ENCODE data around the gene KRTAP3-1. TPM values are rescaled to one million over a fixed set of nuclear protein-coding genes. Genes with fewer than 3 reads are reported as not detected.

The KRTAP3-1 gene
- total and polyA plus RNA-seq, 9 of the 15 experiments (the other 6 are each of a cell fraction or from before 2014, with no cell fraction given) = not detected

- in situ Hi-C loops (cut with MboI) (no loop called here), intact Hi-C loops (cut with micrococcal nuclease) (no loop called here)
- no peak for TF ChIP-seq GTF2F1 (IDR thresholded peaks at IDR 0.05; ENCODE audit: low read depth, low read length)
- no peak for TF ChIP-seq PPARD (CRISPR knock-in tag; IDR thresholded peaks at IDR 0.05)
- TF ChIP-seq NR2C1 (IDR thresholded peaks at IDR 0.05) = no peak
- TF ChIP-seq NR2C1 (tag; IDR thresholded peaks at IDR 0.05) = no peak
- TF ChIP-seq KLF1 (tag; IDR thresholded peaks at IDR 0.05) = no peak
- TF ChIP-seq SMAD2 (IDR thresholded peaks at IDR 0.05; ENCODE audit: low read depth, low read length) = no peak
- TF ChIP-seq ZNF589 (CRISPR knock-in tag; IDR thresholded peaks at IDR 0.05; ENCODE audit: low read depth) = no peak
- TF ChIP-seq, protein P1, sequence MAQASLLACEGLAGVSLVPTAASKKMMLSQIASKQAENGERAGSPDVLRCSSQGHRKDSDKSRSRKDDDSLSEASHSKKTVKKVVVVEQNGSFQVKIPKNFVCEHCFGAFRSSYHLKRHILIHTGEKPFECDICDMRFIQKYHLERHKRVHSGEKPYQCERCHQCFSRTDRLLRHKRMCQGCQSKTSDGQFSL (CRISPR knock-in tag; IDR thresholded peaks at IDR 0.05) = no peak
- TF ChIP-seq, protein P1 (tag; IDR thresholded peaks at IDR 0.05) = no peak
- no peak for TF ChIP-seq PHB2 (IDR thresholded peaks at IDR 0.05; ENCODE audit: low read depth)
- TF ChIP-seq ZNF212 (CRISPR knock-in tag; IDR thresholded peaks at IDR 0.05) = no peak
- no peak for TF ChIP-seq RERE (CRISPR knock-in tag; IDR thresholded peaks at IDR 0.05; ENCODE audit: borderline replicate concordance)
- no peak for TF ChIP-seq SNIP1 (IDR thresholded peaks at IDR 0.05; ENCODE audit: low read depth)
- no peak for TF ChIP-seq ARID3A (IDR thresholded peaks at IDR 0.05; ENCODE audit: borderline replicate concordance, low read depth, low read length)
- TF ChIP-seq ZNF12 (CRISPR knock-in tag; IDR thresholded peaks at IDR 0.05) = no peak
- no peak for TF ChIP-seq NBN (IDR thresholded peaks at IDR 0.05; ENCODE audit: low read depth)
- 0% methylated on average over 3 of the region's 3 CpGs for WGBS (ENCODE audit: insufficient coverage, low coverage, missing lambda C conversion rate)
- no peak overlapping the region for H3K4me2 ChIP-seq (ENCODE audit: insufficient read depth, low read length)
- no peak overlapping the region for H3K27ac ChIP-seq (ENCODE audit: extremely low read depth, low read depth, low read length)
- no peak overlapping the region for H3K4me3 ChIP-seq
- no peaks in the 10 kb centered on the region for H3K36me3 ChIP-seq (ENCODE audit: control insufficient read depth, insufficient read depth, low read length)
- no TSS peak for BruUV-seq (replicated peaks)
- ChIA-PET POLR2A (no interaction called here), CTCF (ENCODE audit: low intra/inter-chr PET ratio) (no interaction called here)
- peaks cover 0 to 2% of the 10 kb centered on the region in 2 experiments; a peak in 1 of 5 replicates for H3K4me1 ChIP-seq (replicated peaks in 1 of 2; ENCODE audit: control insufficient read depth in 2 of 2, insufficient read depth in 2 of 2, low read length in 2 of 2)
- H3K79me2 ChIP-seq (ENCODE audit: control insufficient read depth, insufficient read depth, low read length) = no peaks in the 10 kb centered on the region
- FAIRE-seq = no peak
- no peak for DNase-seq (ENCODE audit: extremely low read depth in 1 of 4, low spot score in 3 of 4)
- H3K9ac ChIP-seq (ENCODE audit: insufficient read depth in 1 of 2, low read depth in 2 of 2, low read length in 2 of 2) = no peak overlapping the region
- no peak overlapping the region for H2AFZ ChIP-seq (ENCODE audit: low read depth, low read length)
- H4K20me1 ChIP-seq (replicated peaks; ENCODE audit: control insufficient read depth, insufficient read depth, low read length) = no peaks in the 10 kb centered on the region
- H3K9me3 ChIP-seq (replicated peaks; ENCODE audit: control insufficient read depth, insufficient read depth, low read depth, low read length) = no peaks in the 10 kb centered on the region
- peaks cover 0 to 10% of the 10 kb centered on the region in 2 experiments; a peak in 2 of 5 replicates for H3K27me3 ChIP-seq (ENCODE audit: control insufficient read depth in 2 of 2, insufficient read depth in 2 of 2, low read length in 2 of 2)
- H3K9me1 ChIP-seq (ENCODE audit: control insufficient read depth, insufficient read depth, low read length) = no peaks in the 10 kb centered on the region
- ATAC-seq = no peak
Observed at GRCh38 chr17:41024697-41025096, 15.8 kb upstream of the KRTAP3-1 start.
